HepG2 (cell line): ENCODE measurements around the gene DNM1. TPM values are rescaled to one million over a fixed set of nuclear protein-coding genes. Genes with fewer than 3 reads are reported as not detected.
A peak's percentile ranks its signal among the peaks of the same experiment; 100 is the strongest.

Experiments
- ATAC-seq: fragments of 200-7000 bp; cut with Tn5 transposase; 3 replicates; pipeline ENCODE4 v1.9.1; 2020; ENCODE audit warnings: mild to moderate bottlenecking, moderate library complexity
- BruUV-seq: library from RNA; stranded (reverse); fragments of 400-500 nt; replicated peaks from 2 replicates; lab custom pipeline; 2021; lab: Mats Ljungman, UMichigan
- CTCF ChIA-PET: fragments of 300-600 bp; formaldehyde crosslinking; extraction: SDS; loops from one replicate; lab custom pipeline; 2021; ENCODE audit warnings: low total read pairs, inconsistent platforms, low intra/inter-chr PET ratio; lab: Yijun Ruan, JAX
- POLR2A ChIA-PET: fragments of 350-600 bp; sonication (Branson Sonifier 250); formaldehyde crosslinking; loops from one replicate; lab custom pipeline; 2020; ENCODE audit warnings: antibody characterized with exemption, inconsistent platforms; lab: Yijun Ruan, JAX
- DNase-seq: peaks from one replicate; pipeline ENCODE4 v3.0.0-alpha.2; 2015; ENCODE audit warnings: low spot score
- FAIRE-seq: peaks from 3 replicates; lab custom pipeline; 2011; peaks lifted over from hg19 to GRCh38; lab: Jason Lieb, UNC
- H2AFZ ChIP-seq: one replicate; pipeline ENCODE4 v1.6.1; 2011; ENCODE audit warnings: low read length, inconsistent platforms
- H3K27ac ChIP-seq: fragments of 300-600 bp; 3 replicates; pipeline ENCODE4 v1.8.0; 2011; ENCODE audit warnings: mixed run types, mild to moderate bottlenecking, mixed read lengths, low read length, inconsistent platforms; ENCODE audit not compliant: insufficient read depth; ENCODE audit errors: extremely low read length
- H3K27me3 ChIP-seq, 2 experiments: fragments of 200-600 bp in 1 of 2; 2 replicates in 1 of 2; 3 replicates in 1 of 2; pipeline versions ENCODE4 v1.6.0 to v1.8.0; 2011; ENCODE audit warnings: low read length in 2 of 2, mild to moderate bottlenecking in 2 of 2, moderate library complexity in 2 of 2, inconsistent platforms in 1 of 2; ENCODE audit not compliant: insufficient read depth in 2 of 2, control insufficient read depth in 1 of 2
- H3K36me3 ChIP-seq, 2 experiments: fragments of 200-600 bp in 1 of 2; replicated peaks in 1 of 2; 2 replicates in 1 of 2; 3 replicates in 1 of 2; pipeline versions ENCODE4 v1.5.1 to v1.8.0; 2011; ENCODE audit warnings: low read length in 2 of 2, inconsistent platforms in 1 of 2; ENCODE audit not compliant: insufficient read depth in 2 of 2, control insufficient read depth in 1 of 2
- H3K4me1 ChIP-seq: 2 replicates; pipeline ENCODE4 v1.5.1; 2012; ENCODE audit warnings: low read length, inconsistent platforms; ENCODE audit not compliant: insufficient read depth
- H3K4me2 ChIP-seq: 2 replicates; pipeline ENCODE4 v1.6.0; 2011; ENCODE audit warnings: low read depth, low read length, inconsistent platforms
- H3K4me3 ChIP-seq, 3 experiments: fragments of 200-600 bp in 1 of 3; sonication (generic), shearing (Covaris generic) in 1 of 3; replicated peaks in 1 of 3; 2 replicates each; pipeline ENCODE4 v1.5.1; 2011 to 2016; ENCODE audit warnings: low read length in 3 of 3, inconsistent platforms in 2 of 3, low read depth in 2 of 3, mild to moderate bottlenecking in 2 of 3, control low read depth in 1 of 3, mixed read lengths in 1 of 3; ENCODE audit not compliant: insufficient read depth in 1 of 3
- H3K79me2 ChIP-seq: one replicate; pipeline ENCODE4 v1.6.1; 2011; ENCODE audit warnings: low read length, inconsistent platforms; ENCODE audit not compliant: insufficient read depth
- H3K9ac ChIP-seq: 2 replicates; pipeline ENCODE4 v1.6.0; 2011; ENCODE audit warnings: mild to moderate bottlenecking, low read depth, low read length, inconsistent platforms; ENCODE audit not compliant: insufficient read depth
- H3K9me3 ChIP-seq: 2 replicates; pipeline ENCODE4 v1.5.1; 2012; ENCODE audit warnings: mild to moderate bottlenecking, low read length
- H4K20me1 ChIP-seq: 2 replicates; pipeline ENCODE4 v1.6.0; 2011; ENCODE audit warnings: inconsistent platforms, mild to moderate bottlenecking, low read length, moderate library complexity; ENCODE audit not compliant: insufficient read depth
- AGO2 ChIP-seq: fragments of 200-400 bp; formaldehyde crosslinking; optimal IDR thresholded peaks from 2 replicates; pipeline ENCODE3; 2017; ENCODE audit warnings: mild to moderate bottlenecking, low read depth, low read length, moderate library complexity
- ARID2 ChIP-seq: sonication (generic); formaldehyde crosslinking; IDR thresholded peaks from 2 replicates; pipeline ENCODE4 v1.8.1; 2022; ENCODE audit warnings: mild to moderate bottlenecking, missing genetic modification reagents, borderline replicate concordance
- ARNTL ChIP-seq: sonication (generic); formaldehyde crosslinking; IDR thresholded peaks from 2 replicates; pipeline ENCODE4 v1.4.0; 2020; ENCODE audit warnings: mild to moderate bottlenecking, missing genetic modification reagents
- ATRX ChIP-seq: sonication (generic); formaldehyde crosslinking; IDR thresholded peaks from 2 replicates; pipeline ENCODE4 v1.4.0; 2020; ENCODE audit warnings: missing genetic modification reagents, borderline replicate concordance
- HDAC1 ChIP-seq: sonication (generic); formaldehyde crosslinking; IDR thresholded peaks from 2 replicates; pipeline ENCODE4 v1.5.1; 2020; ENCODE audit warnings: mild to moderate bottlenecking, missing genetic modification reagents
- KAT8 ChIP-seq: IDR thresholded peaks from 2 replicates; pipeline ENCODE4 v1.6.1; 2016; ENCODE audit warnings: missing genetic modification reagents, missing compliant biosample characterization
- MEIS2 ChIP-seq: sonication (generic); formaldehyde crosslinking; IDR thresholded peaks from 2 replicates; pipeline ENCODE4 v1.9.0; 2021; ENCODE audit warnings: mild to moderate bottlenecking, missing genetic modification reagents
- MXD4 ChIP-seq: IDR thresholded peaks from 2 replicates; pipeline ENCODE4 v1.6.1; 2016; ENCODE audit warnings: mild to moderate bottlenecking, missing biosample characterization, missing genetic modification reagents
- PAX8 ChIP-seq: sonication (generic); formaldehyde crosslinking; IDR thresholded peaks from 2 replicates; pipeline ENCODE4 v1.8.0; 2022; ENCODE audit warnings: mild to moderate bottlenecking, missing genetic modification reagents, borderline replicate concordance
- RBFOX2 ChIP-seq: fragments of 200-400 bp; formaldehyde crosslinking; IDR thresholded peaks from 2 replicates; pipeline ENCODE4 v1.6.1; 2017; ENCODE audit warnings: low read depth, mild to moderate bottlenecking, low read length
- ZFP90 ChIP-seq: sonication (generic); formaldehyde crosslinking; IDR thresholded peaks from 2 replicates; pipeline ENCODE4 v1.8.0; 2022; ENCODE audit warnings: missing genetic modification reagents, mild to moderate bottlenecking, inconsistent platforms, borderline replicate concordance
- ZNF629 ChIP-seq: sonication (generic); formaldehyde crosslinking; conservative IDR thresholded peaks from 2 replicates; pipeline ENCODE4 v1.5.0; 2020; ENCODE audit warnings: missing genetic modification reagents
- ZNF746 ChIP-seq: sonication (generic); formaldehyde crosslinking; IDR thresholded peaks from 2 replicates; pipeline ENCODE4 v1.8.0; 2022; ENCODE audit warnings: mild to moderate bottlenecking, missing genetic modification reagents
- WGBS: methylation state at CpG from one replicate; pipeline ENCODE4 v1.1.6; 2017; ENCODE audit warnings: low lambda C conversion rate; 5-methylcytosine and 5-hydroxymethylcytosine counted together
- in situ Hi-C: cut with HindIII; loops from 2 replicates; pipeline ENCODE4 v1.10.0; 2017; ENCODE audit warnings: low pct_unique_long_range_greater_than_20kb; ENCODE audit not compliant: extremely low pct_ligation_motif_present
- intact Hi-C: fragments of 100-400 bp; cut with micrococcal nuclease; formaldehyde crosslinking; loops from one replicate; pipeline ENCODE4 v1.10.0; 2022; ENCODE audit not compliant: unreplicated experiment
- polyA plus RNA-seq, 8 experiments: library from polyadenylated mRNA; depleted of rRNA in 3 of 8; stranded (reverse) in 7 of 8; unstranded in 1 of 8; fragments of >200 nt; fragmentation: Illumina TruSeq in 4 of 8; extraction: Trizol in 4 of 8; gene quantifications; 2 replicates each; pipeline versions ENCODE4 v1.2.1 to v1.2.3, GENCODE V29; 2011 to 2016; ENCODE audit warnings: low read depth in 4 of 8, missing spikeins in 1 of 8, mixed read lengths in 1 of 8; ENCODE audit not compliant: insufficient read depth in 1 of 8
- total RNA-seq, 5 experiments: library from RNA; depleted of rRNA; stranded (reverse); fragments of >200 nt; fragmentation: Illumina TruSeq; extraction: Trizol; gene quantifications; 2 replicates each; pipeline ENCODE4 v1.2.3, GENCODE V29; 2016; ENCODE audit warnings: low read depth in 1 of 5
- TF ChIP-seq, protein P1 (sequence below): sonication (generic); formaldehyde crosslinking; IDR thresholded peaks from 2 replicates; pipeline ENCODE4 v1.5.0; 2020; ENCODE audit warnings: mild to moderate bottlenecking, missing genetic modification reagents, moderate library complexity
- TF ChIP-seq, protein P2 (sequence below): IDR thresholded peaks from 2 replicates; pipeline ENCODE4 v1.6.1; 2016; ENCODE audit warnings: missing genetic modification reagents, missing compliant biosample characterization
- TF ChIP-seq, protein P3 (sequence below): sonication (generic); formaldehyde crosslinking; IDR thresholded peaks from 2 replicates; pipeline ENCODE4 v1.4.0; 2020; ENCODE audit warnings: missing genetic modification reagents

The DNM1 gene
- total and polyA plus RNA-seq, 2 of the 13 experiments (the other 11 are each of a cell fraction or from before 2014, with no cell fraction given): 0.13 to 0.58 TPM

DNA sequence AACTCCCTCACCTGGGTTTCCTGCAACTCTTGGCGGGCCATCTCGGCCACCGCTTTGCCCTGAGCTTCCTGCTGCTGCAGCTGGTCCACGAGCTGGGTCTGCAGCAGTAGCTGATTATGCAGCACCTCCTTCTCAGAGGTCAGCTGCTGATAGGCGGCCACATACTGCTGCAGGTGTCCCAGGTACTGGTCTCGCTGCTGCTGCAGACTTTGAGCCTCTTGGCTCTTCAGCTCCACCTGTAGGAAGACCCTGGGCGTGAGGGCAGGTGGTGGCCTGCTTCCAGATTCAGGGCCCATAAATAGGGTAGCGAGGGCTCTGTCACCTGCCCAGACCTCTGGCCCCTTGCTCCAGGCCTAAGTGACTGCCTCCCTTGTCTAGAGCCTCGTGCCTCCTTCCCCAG is 56.0 kb downstream of the DNM1 start:
- H3K9me3 ChIP-seq: no peaks in the 10 kb centered on the region
- BruUV-seq: no TSS peak
- intact Hi-C loops (no loop called here), in situ Hi-C loops (no loop called here)
- ATAC-seq (no peak), DNase-seq (no peak), FAIRE-seq (no peak)
- H3K9ac ChIP-seq: no peak overlapping the region
- WGBS: 98% methylated on average over 4 of the region's 9 CpGs
- H3K79me2 ChIP-seq: no peaks in the 10 kb centered on the region
- H3K4me3 ChIP-seq: no peak overlapping the region
- H3K27me3 ChIP-seq: no peaks in the 10 kb centered on the region
- TF ChIP-seq, protein P1, sequence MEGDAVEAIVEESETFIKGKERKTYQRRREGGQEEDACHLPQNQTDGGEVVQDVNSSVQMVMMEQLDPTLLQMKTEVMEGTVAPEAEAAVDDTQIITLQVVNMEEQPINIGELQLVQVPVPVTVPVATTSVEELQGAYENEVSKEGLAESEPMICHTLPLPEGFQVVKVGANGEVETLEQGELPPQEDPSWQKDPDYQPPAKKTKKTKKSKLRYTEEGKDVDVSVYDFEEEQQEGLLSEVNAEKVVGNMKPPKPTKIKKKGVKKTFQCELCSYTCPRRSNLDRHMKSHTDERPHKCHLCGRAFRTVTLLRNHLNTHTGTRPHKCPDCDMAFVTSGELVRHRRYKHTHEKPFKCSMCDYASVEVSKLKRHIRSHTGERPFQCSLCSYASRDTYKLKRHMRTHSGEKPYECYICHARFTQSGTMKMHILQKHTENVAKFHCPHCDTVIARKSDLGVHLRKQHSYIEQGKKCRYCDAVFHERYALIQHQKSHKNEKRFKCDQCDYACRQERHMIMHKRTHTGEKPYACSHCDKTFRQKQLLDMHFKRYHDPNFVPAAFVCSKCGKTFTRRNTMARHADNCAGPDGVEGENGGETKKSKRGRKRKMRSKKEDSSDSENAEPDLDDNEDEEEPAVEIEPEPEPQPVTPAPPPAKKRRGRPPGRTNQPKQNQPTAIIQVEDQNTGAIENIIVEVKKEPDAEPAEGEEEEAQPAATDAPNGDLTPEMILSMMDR (CRISPR knock-in tag): peak; percentile 36; the same call in 1 of the 2 replicates
- TF ChIP-seq MXD4 (CRISPR knock-in tag) (no peak), ARID2 (CRISPR knock-in tag) (no peak), MEIS2 (CRISPR knock-in tag) (no peak), AGO2 (peak; percentile 21)
- no peaks in the 10 kb centered on the region for H3K4me1 ChIP-seq
- H3K4me2 ChIP-seq: no peak overlapping the region
- H3K36me3 ChIP-seq: peaks cover 29 to 61% of the 10 kb centered on the region in 2 experiments; a peak in 4 of 5 replicates
- ChIA-PET CTCF (no interaction called here), POLR2A (no interaction called here)
- no peak overlapping the region for H2AFZ ChIP-seq
- H3K27ac ChIP-seq: no peak overlapping the region
- H4K20me1 ChIP-seq: no peaks in the 10 kb centered on the region

DNA sequence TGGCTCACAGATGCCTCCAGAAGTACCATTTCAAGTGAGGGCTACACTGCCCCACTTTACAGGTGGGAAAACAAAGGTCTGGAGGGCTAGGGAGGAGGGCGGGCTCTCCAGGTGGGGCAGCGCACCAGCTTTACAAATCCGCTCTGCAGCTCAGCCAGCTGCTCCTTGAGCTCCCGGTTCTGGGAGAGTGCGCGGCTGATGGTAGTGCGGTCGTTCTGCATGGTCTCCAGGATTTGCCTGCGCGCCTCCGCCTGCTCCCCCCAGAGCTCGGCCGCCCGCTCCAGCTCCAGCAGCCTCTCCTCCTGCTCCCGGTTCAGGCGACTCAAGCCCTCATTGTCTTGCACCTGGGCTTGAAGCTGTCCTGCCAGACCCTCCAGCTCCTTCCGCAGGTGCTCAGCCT is 57.2 kb downstream of the DNM1 start:
- FAIRE-seq (no peak), DNase-seq (no peak), ATAC-seq (no peak)
- Histone ChIP-seq H3K36me3 (peaks cover 31 to 65% of the 10 kb centered on the region in 2 experiments; a peak in 4 of 5 replicates), H3K79me2 (no peaks in the 10 kb centered on the region), H3K9ac (no peak overlapping the region), H3K4me2 (no peak overlapping the region), H2AFZ (no peak overlapping the region), H3K4me1 (no peaks in the 10 kb centered on the region), H4K20me1 (no peaks in the 10 kb centered on the region), H3K27ac (no peak overlapping the region), H3K9me3 (no peaks in the 10 kb centered on the region), H3K27me3 (no peaks in the 10 kb centered on the region), H3K4me3 (no peak overlapping the region)
- intact Hi-C loops (no loop called here), in situ Hi-C loops (no loop called here)
- BruUV-seq: no TSS peak
- ChIA-PET POLR2A (no interaction called here), CTCF (no interaction called here)
- 100% methylated on average over 2 of the region's 17 CpGs for WGBS
- TF ChIP-seq PAX8 (CRISPR knock-in tag) (no peak), ZFP90 (CRISPR knock-in tag) (no peak), KAT8 (CRISPR knock-in tag) (no peak), ATRX (no peak), HDAC1 (CRISPR knock-in tag) (no peak), RBFOX2 (0 out of 2 replicates have a peak, but pooled peaks have one; percentile 31), ZNF746 (CRISPR knock-in tag) (no peak), ZNF629 (CRISPR knock-in tag) (peak; percentile 54), ARNTL (no peak)
- TF ChIP-seq, protein P2, sequence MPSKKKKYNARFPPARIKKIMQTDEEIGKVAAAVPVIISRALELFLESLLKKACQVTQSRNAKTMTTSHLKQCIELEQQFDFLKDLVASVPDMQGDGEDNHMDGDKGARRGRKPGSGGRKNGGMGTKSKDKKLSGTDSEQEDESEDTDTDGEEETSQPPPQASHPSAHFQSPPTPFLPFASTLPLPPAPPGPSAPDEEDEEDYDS: no peak
- TF ChIP-seq, protein P3, sequence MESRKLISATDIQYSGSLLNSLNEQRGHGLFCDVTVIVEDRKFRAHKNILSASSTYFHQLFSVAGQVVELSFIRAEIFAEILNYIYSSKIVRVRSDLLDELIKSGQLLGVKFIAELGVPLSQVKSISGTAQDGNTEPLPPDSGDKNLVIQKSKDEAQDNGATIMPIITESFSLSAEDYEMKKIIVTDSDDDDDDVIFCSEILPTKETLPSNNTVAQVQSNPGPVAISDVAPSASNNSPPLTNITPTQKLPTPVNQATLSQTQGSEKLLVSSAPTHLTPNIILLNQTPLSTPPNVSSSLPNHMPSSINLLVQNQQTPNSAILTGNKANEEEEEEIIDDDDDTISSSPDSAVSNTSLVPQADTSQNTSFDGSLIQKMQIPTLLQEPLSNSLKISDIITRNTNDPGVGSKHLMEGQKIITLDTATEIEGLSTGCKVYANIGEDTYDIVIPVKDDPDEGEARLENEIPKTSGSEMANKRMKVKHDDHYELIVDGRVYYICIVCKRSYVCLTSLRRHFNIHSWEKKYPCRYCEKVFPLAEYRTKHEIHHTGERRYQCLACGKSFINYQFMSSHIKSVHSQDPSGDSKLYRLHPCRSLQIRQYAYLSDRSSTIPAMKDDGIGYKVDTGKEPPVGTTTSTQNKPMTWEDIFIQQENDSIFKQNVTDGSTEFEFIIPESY (CRISPR knock-in tag): no peak
